DMS153 (cell line): ENCODE results near the gene OR51B4.
"Not testable (repeated sequence)": the region's sequence is repeated elsewhere in the genome, so short reads cannot be mapped to it uniquely, and the experiment has no call there.

Experiments
- DNase-seq: peaks from one replicate; lab custom pipeline; 2025; lab: John Stamatoyannopoulos, UW

The OR51B4 gene

GRCh38 chr11:5272395-5273017 lies 29.2 kb downstream of the OR51B4 start:
- DNase-seq: no peak

GRCh38 chr11:5269715-5270147 lies 32.0 kb downstream of the OR51B4 start, which contains the start of gene HBE1:
Gene HBE1 (minus strand): TSS chr11:5269945. CDS start chr11:5269890, 55 bp downstream.
- DNase-seq: no peak

DNA sequence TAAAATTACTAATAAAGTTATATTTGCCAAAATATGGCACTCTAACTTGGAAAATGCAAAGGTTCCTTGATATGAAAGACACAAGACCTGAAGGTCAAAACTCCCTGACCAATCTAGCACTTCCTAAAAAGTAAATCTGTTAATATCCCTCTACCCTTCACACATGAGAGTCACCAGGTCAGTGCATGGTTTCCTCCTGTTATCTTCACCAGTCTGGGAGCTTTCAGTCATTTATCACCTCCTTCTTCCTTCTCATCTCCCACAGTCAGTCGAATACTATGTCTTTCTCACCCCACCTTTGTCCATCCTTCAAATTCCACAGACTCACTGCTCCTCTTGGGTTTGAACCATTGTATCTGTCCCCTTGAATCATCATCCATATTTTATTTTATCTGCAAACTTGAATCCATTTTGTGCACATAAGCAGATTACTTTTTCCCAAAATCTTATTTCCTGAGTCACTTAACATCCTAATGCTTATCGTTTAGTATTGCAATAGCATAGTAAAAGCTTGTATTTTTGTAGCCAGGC lies 34.6 kb downstream of the OR51B4 start:
- DNase-seq: no peak

GRCh38 chr11:5266609-5267008 lies 35.1 kb downstream of the OR51B4 start:
- no peak for DNase-seq

DNA sequence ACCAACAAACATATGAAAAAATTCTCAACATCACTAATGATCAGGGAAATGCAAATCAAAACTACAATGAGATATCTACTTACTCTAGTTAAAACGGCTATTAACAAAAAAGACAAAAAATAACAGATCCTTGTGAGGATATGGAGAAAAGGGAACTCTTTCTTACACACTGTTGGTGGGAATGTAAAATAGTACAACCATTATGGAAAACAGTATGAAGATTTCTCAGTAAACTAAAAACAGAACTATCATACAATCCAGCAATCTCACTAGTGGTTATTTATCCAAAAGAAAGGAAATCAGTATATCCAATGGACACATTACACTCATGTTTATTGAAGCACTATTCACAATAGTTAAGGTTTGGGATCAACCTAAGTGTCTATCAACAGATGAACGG lies 35.9 kb downstream of the OR51B4 start:
- DNase-seq: no peak

DNA sequence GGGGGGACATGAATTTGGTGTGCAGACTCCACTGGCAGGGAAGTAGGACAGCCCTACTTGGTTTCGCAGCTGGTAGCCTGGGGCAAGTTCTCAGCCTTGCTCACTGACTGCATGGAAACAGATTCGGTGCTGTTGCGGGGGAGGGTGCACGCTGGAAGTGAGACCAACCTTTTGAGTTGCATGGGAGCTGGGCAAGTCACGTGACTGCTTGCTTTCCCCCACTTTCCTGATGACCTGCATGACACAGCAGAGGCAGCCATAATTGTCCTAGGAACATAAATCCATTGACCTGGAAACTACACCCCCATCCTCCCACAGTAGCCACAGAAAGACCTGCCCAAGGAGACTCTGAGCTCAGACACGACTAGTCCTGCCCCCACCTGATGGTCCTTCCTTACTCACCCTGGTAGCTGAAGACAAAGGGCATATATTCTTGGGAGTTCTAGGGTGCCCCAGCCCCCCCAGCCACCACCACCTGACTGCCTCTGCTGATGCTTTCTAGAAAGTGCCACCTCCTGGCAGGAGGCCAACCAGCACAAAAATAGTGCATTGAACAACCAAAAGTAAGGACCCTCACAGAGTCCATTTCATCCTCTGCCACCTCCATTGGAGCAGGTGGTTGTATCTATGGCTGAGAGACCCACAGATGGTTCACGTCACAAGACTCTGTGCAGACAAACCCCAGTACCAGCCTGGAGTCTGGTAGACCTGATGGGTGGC lies 43.0 kb downstream of the OR51B4 start:
- no peak for DNase-seq

- no peak for DNase-seq
Measured at GRCh38 chr11:5257296-5257695, 44.5 kb downstream of the OR51B4 start.

GRCh38 chr11:5254646-5255413 lies 46.9 kb downstream of the OR51B4 start, which contains the start of gene HBG2:
Gene HBG2 (minus strand): TSS chr11:5254781. CDS start chr11:5254728, 53 bp downstream.
- not testable (repeated sequence) for DNase-seq

- DNase-seq: not testable (repeated sequence)
Measured at GRCh38 chr11:5254023-5254422, 47.7 kb downstream of the OR51B4 start.

DNA sequence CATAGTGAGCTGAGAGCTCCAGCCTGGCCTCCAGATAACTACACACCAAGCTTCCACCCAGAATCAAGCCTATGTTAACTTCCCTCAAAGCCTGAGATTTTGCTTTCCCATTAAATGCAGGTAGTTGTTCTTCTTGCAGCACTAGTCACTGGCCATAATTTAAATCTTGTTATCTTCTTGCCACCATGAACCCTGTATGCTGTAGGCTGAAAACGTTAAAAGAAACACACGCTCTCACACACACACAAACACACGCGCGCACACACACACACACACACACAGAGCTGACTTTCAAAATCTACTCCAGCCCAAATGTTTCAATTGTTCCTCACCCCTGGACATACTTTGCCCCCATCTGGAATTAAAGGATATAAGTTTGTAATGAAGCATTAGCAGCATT lies 48.3 kb downstream of the OR51B4 start:
- not testable (repeated sequence) for DNase-seq

GRCh38 chr11:5252919-5253265 lies 48.9 kb downstream of the OR51B4 start:
- DNase-seq: no peak

DNA sequence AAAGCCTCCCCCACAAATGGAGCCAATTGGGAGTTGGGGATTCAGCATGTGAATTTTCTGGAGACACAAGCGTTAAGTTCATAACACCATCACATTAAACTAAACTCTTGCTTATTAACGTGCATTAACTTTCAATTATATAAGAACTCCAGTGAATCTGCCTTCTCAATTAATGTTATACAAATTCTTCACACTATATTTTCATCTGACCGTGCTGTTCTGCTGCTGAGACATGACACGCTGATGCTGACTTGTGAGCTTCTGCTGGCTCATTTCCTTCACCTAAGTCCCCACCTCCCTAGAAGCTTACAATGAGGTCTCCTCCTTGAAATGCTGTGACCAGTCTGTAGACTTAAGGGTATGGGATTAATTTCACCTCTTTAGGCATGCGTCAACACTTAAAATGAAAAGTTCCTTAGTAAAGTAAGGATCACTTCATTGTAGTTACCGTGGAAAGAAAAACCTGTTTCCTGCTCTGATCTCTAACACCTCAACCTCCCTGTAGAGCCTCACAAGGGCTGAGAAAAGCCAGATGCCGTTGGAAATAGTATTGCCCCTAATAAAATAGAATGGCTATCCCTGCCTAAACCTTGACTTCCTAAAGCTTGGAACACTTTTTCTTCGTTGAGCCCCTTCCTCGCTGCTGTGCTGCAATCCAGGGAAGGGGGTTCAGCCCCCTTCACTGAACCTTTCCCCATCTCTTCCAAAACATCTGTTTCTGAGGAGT lies 49.4 kb downstream of the OR51B4 start:
- DNase-seq: no peak

DNA sequence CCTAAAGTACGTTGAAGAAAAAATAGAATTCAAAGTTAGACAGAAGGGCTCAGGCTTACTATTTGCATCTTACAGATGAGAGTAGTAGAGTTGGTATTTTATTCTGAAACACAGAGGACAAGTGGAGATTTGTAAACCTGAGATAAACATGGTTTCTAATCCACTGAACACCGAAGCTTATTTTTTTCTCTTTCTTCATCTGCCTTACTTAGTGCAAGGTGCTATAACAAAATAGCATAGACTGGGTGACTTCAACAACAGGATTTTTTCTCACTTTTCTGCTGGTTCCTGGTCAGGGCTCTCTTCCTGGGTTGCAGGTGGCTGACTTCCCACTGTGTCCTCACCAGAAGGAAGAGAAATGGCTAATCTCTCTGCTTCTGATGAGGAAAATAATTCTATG lies 50.0 kb downstream of the OR51B4 start:
- DNase-seq: no peak
